GM12892 (cell line): ENCODE data around the gene PELI1.

Source experiments
- POLR2A ChIP-seq: IDR thresholded peaks from 2 replicates; pipeline ENCODE4 v1.6.1; 2011; ENCODE audit warnings: low read depth, low read length, control low read depth
- TAF1 ChIP-seq: IDR thresholded peaks from 2 replicates; pipeline ENCODE4 v1.6.1; 2011; ENCODE audit warnings: low read depth, mild to moderate bottlenecking, control low read depth, low read length, borderline replicate concordance

- TF ChIP-seq POLR2A (peak; percentile 95), TAF1 (0 out of 2 replicates have a peak, but pooled peaks have one; percentile 36)
Measured at GRCh38 chr2:64144057-64145013, at the start of gene PELI1.
